Endodermal cell (in vitro differentiated cells): ENCODE measurements around the gene GNAO1. TPM values are rescaled to one million over a fixed set of nuclear protein-coding genes. Genes with fewer than 3 reads are reported as not detected.

Experiments
- DNase-seq: peaks from one replicate; pipeline ENCODE4 v3.0.0-alpha.2; 2017
- H3K27ac ChIP-seq: 2 replicates; pipeline ENCODE4 v1.5.1; 2013; ENCODE audit warnings: mild to moderate bottlenecking, low read depth, low read length, moderate library complexity
- H3K27me3 ChIP-seq: 2 replicates; pipeline ENCODE4 v1.6.1; 2013; ENCODE audit warnings: mild to moderate bottlenecking, low read length, moderate library complexity; ENCODE audit not compliant: insufficient read depth, control insufficient read depth, poor library complexity, severe bottlenecking
- H3K36me3 ChIP-seq: 2 replicates; pipeline ENCODE4 v1.7.0; 2013; ENCODE audit warnings: mild to moderate bottlenecking, low read length, moderate library complexity; ENCODE audit not compliant: control insufficient read depth, insufficient read depth
- H3K4me1 ChIP-seq: one replicate; pipeline ENCODE4 v1.7.0; 2013; ENCODE audit warnings: low read length; ENCODE audit not compliant: control insufficient read depth, insufficient read depth
- H3K4me3 ChIP-seq: 2 replicates; pipeline ENCODE4 v1.5.1; 2013; ENCODE audit warnings: mild to moderate bottlenecking, low read length, moderate library complexity
- H3K9ac ChIP-seq: 2 replicates; pipeline ENCODE4 v1.6.1; 2013; ENCODE audit warnings: mild to moderate bottlenecking, low read length, moderate library complexity; ENCODE audit not compliant: poor library complexity, severe bottlenecking; ENCODE audit errors: extremely low read depth
- H3K9me3 ChIP-seq: 2 replicates; pipeline ENCODE4 v1.6.1; 2013; ENCODE audit warnings: mild to moderate bottlenecking, low read length, moderate library complexity; ENCODE audit not compliant: control insufficient read depth
- H3K27ac Mint-ChIP-seq: 2 replicates; pipeline ENCODE4 v1.8.0; 2020; ENCODE audit warnings: mixed read lengths
- H3K27me3 Mint-ChIP-seq: 2 replicates; pipeline ENCODE4 v1.8.0; 2021; ENCODE audit warnings: mild to moderate bottlenecking, mixed read lengths; ENCODE audit not compliant: insufficient read depth
- H3K36me3 Mint-ChIP-seq: 2 replicates; pipeline ENCODE4 v1.8.0; 2020; ENCODE audit warnings: low read depth, mixed read lengths
- H3K4me1 Mint-ChIP-seq: 2 replicates; pipeline ENCODE4 v1.8.0; 2020; ENCODE audit warnings: mixed read lengths
- H3K4me3 Mint-ChIP-seq: 2 replicates; pipeline ENCODE4 v1.8.0; 2020; ENCODE audit warnings: mild to moderate bottlenecking, moderate library complexity, mixed read lengths
- H3K9me3 Mint-ChIP-seq: 2 replicates; pipeline ENCODE4 v1.8.0; 2020; ENCODE audit warnings: mild to moderate bottlenecking, mixed read lengths
- WGBS, 2 experiments: methylation state at CpG; one replicate each; pipeline versions ENCODE4 v1.1.5 to v1.1.7; 2013; ENCODE audit warnings: missing lambda C conversion rate in 2 of 2, mixed read lengths in 1 of 2; ENCODE audit not compliant: insufficient coverage in 1 of 2, insufficient read length in 1 of 2; 5-methylcytosine and 5-hydroxymethylcytosine counted together
- total RNA-seq, 2 donors: library from RNA; stranded (reverse); fragmentation: NEBNext Ultra II Directional in 1 of 2; extraction: Animal tissue kit (Norgen Biotek cat#: 25700) in 1 of 2; gene quantifications; 2 replicates in 1 of 2; 3 replicates in 1 of 2; pipeline ENCODE4 v1.2.1, GENCODE V29; 2021
- TF ChIP-seq, protein P1 (sequence below): fragments of 200-600 bp; sonication (generic); conservative IDR thresholded peaks from 2 replicates; pipeline ENCODE4 v1.5.0; 2021; ENCODE audit warnings: antibody characterized with exemption, mild to moderate bottlenecking

GNAO1 gene
- total RNA-seq, 2 donors from 2014 or later = 2.7 to 7.1 TPM

DNA sequence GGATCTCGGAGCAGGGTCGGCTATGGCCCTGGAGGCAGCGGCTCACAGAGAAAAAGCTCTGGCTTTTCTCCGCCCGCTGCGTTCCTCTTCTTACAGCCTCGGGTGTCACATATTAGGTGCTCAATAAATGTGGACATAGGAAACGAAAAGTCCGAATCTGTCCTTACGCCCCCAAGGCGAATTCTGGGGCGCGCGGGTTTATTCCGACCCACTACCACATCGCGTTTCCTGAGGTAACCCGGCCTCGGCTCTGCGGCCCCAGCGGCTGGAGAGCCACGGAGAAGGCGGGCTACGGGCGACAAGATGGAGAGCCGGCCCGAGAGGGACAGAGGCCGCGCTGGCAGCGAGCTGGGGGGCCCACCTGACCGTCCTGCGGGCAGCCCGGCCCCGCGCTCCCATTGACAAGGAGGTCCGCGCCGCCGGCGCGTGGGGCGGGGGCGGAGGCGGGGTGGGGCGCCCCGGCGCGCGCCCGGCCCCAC is 573 bp upstream of the GNAO1 start:
- Mint-ChIP-seq H3K4me1 (peaks cover 7% of the 10 kb centered on the region), H3K27me3 (peaks cover 68% of the 10 kb centered on the region), H3K4me3 (peak overlapping the region; percentile 70), H3K27ac (no peak overlapping the region), H3K36me3 (no peaks in the 10 kb centered on the region), H3K9me3 (no peaks in the 10 kb centered on the region)
- DNase-seq = peak; percentile 83
- H3K4me1 ChIP-seq = no peaks in the 10 kb centered on the region
- no peaks in the 10 kb centered on the region for H3K36me3 ChIP-seq
- H3K27me3 ChIP-seq = peaks cover 57% of the 10 kb centered on the region
- TF ChIP-seq, protein P1, sequence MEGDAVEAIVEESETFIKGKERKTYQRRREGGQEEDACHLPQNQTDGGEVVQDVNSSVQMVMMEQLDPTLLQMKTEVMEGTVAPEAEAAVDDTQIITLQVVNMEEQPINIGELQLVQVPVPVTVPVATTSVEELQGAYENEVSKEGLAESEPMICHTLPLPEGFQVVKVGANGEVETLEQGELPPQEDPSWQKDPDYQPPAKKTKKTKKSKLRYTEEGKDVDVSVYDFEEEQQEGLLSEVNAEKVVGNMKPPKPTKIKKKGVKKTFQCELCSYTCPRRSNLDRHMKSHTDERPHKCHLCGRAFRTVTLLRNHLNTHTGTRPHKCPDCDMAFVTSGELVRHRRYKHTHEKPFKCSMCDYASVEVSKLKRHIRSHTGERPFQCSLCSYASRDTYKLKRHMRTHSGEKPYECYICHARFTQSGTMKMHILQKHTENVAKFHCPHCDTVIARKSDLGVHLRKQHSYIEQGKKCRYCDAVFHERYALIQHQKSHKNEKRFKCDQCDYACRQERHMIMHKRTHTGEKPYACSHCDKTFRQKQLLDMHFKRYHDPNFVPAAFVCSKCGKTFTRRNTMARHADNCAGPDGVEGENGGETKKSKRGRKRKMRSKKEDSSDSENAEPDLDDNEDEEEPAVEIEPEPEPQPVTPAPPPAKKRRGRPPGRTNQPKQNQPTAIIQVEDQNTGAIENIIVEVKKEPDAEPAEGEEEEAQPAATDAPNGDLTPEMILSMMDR = no peak
- WGBS, 2 experiments = 2 to 3% methylated on average over 18 to 50 of the region's 50 CpGs
- no peak overlapping the region for H3K9ac ChIP-seq
- H3K9me3 ChIP-seq = no peaks in the 10 kb centered on the region
- H3K27ac ChIP-seq = no peak overlapping the region
- peak overlapping the region; percentile 78 for H3K4me3 ChIP-seq

DNA sequence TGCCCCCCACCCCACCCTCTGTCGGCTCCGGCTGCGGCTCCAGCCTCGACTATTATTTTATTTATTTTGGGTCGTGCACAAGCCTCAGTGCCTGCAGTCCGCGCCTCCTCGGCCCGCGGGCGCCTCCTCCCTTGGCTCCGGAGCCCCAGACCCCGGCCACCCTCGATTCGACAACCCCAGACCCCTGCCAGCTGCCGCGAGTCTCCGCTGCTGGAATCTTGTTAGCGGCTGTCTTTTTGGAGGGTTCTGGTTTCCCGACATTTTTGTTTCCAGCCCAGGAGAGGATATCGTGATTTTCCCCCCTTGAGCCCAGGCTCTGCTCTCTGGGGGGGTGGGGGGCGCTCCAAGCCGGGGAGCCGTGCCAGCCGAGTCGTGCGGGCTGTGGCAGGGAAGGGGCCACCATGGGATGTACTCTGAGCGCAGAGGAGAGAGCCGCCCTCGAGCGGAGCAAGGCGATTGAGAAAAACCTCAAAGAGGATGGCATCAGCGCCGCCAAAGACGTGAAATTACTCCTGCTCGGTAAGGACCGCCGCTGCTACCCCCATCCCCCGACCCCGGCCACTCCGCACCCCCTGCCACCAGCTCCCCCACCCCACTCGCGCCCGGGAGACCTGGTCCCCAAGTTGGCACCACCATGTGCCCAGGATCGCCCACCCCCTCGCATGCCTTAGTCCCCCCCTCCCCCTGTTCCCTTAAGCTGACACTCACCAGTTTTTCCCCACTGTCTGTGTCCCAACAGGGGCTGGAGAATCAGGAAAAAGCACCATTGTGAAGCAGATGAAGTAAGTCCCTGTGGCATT is 746 bp downstream of the GNAO1 start:
- Histone ChIP-seq H3K36me3 (no peaks in the 10 kb centered on the region), H3K9ac (no peak overlapping the region), H3K4me1 (no peaks in the 10 kb centered on the region), H3K27ac (no peak overlapping the region), H3K4me3 (peak overlapping the region; percentile 80), H3K9me3 (no peaks in the 10 kb centered on the region), H3K27me3 (peaks cover 54% of the 10 kb centered on the region)
- TF ChIP-seq, protein P1 = no peak
- 1% methylated on average over 17 to 43 of the region's 46 CpGs for WGBS, 2 experiments
- Mint-ChIP-seq H3K4me1 (peaks cover 8% of the 10 kb centered on the region), H3K27ac (no peak overlapping the region), H3K4me3 (peak overlapping the region; percentile 70), H3K9me3 (no peaks in the 10 kb centered on the region), H3K27me3 (peaks cover 64% of the 10 kb centered on the region), H3K36me3 (no peaks in the 10 kb centered on the region)
- DNase-seq = peak; percentile 63

DNA sequence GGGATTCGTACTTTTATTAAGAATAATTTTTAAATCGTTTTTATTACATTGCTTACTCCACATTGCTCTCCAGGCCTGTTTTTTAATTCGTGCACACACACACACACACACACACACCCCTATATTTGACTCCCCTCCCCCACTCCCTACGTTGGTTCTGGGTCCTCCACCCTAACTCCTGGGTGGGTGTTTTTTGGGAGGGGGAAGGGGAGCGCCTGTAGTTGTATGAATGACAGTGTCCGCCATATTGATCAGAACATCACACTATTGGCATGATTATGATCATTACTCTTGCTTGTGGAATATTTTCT is 1.3 kb downstream of the GNAO1 start:
- peaks cover 59% of the 10 kb centered on the region for H3K27me3 Mint-ChIP-seq
- DNase-seq = no peak
- WGBS, 2 experiments = 14 to 28% methylated on average over 2 to 3 of the region's 6 CpGs
- Histone ChIP-seq H3K4me3 (peak overlapping the region; percentile 80), H3K27me3 (peaks cover 50% of the 10 kb centered on the region), H3K9ac (no peak overlapping the region), H3K36me3 (no peaks in the 10 kb centered on the region), H3K27ac (no peak overlapping the region), H3K4me1 (no peaks in the 10 kb centered on the region), H3K9me3 (no peaks in the 10 kb centered on the region)
- TF ChIP-seq, protein P1 = no peak
- no peak overlapping the region for H3K27ac Mint-ChIP-seq
- H3K36me3 Mint-ChIP-seq = no peaks in the 10 kb centered on the region
- peaks cover 12% of the 10 kb centered on the region for H3K4me1 Mint-ChIP-seq
- H3K4me3 Mint-ChIP-seq = peak overlapping the region; percentile 70
- no peaks in the 10 kb centered on the region for H3K9me3 Mint-ChIP-seq
